ENCODE measurements around the gene KSR1.

The KSR1 gene

DNA sequence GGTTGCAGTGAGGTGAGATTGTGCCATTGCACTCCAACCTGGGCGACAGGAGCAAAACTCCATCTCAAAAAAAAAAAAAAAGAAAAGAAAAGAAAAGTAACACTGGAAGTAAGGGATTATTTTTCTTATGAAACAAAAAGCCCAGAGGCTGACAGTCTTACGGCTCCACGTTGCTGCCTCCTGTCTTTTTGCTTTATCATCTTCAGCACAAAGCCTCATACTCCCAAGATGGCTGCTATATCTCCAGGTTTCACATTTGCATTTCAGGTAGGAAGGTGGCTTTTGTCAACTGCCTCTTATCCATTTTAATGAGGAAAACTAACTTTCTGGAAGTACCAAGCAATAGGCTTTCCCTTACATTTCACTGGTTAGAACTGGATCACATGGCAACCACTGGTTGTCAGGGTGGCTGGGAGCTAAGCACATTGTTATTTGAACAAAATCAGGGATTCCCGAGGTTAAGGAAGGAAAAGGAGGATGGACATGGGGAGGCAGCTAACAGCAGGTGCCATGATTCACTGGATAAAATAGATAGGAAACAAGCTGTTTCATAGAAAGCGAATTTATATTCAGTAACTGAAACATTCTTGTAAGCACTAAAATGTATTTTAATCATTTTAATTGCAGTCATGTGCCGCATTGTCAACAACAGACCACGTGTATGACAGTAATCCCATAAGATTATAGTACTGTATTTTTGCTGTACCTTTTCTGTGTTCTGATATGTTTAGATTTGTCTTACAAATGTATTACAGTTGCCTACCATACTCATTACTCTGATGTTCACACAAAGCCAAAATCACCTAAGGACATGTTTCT is 58.6 kb downstream of the KSR1 start:
- DNase-seq (ENCODE audit: low spot score): no peak

- DNase-seq (ENCODE audit: low spot score): no peak
Measured at GRCh38 chr17:27518048-27518447, 61.8 kb downstream of the KSR1 start.

GRCh38 chr17:27518545-27519521 is 62.6 kb downstream of the KSR1 start:
- no peak for DNase-seq (ENCODE audit: low spot score)

- DNase-seq (ENCODE audit: low spot score): no peak
Measured at GRCh38 chr17:27519550-27519949, 63.3 kb downstream of the KSR1 start.

DNA sequence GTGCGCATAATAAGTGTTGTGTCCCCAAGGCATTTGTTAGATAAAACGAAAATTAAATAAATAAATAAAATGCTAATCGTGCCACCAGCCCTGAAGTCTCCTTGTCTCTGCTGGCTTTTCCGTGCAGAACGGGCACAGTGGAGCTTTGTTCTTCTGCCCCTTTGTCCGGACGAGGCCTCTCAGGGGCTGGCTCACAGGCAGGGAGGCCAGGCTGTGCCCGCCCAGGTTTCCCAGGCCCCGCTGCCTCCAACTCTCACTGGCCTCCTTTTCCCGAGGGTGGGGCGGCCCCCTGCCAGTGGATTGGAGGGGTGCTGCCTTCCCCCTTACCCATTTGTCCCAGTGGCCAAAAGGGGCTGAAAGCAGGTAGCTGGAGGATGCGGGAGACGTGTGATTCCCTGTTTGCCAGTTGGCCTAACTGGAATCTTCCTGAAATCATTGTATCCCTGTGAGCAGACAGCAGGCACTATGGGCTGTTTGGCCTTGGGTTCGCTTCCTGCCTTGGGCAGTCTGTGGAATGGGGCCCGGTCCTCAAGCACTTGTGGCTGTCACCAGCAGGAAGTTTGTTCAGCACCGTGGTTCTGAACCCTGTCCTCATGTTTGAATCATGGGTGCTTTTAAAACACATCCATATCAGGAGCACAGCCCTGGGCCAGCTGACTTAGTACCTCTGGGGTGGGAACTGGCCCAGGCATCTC is 64.4 kb downstream of the KSR1 start:
- DNase-seq (ENCODE audit: low spot score): no peak

GRCh38 chr17:27521281-27522027 is 65.2 kb downstream of the KSR1 start:
- no peak for DNase-seq (ENCODE audit: low spot score)

DNA sequence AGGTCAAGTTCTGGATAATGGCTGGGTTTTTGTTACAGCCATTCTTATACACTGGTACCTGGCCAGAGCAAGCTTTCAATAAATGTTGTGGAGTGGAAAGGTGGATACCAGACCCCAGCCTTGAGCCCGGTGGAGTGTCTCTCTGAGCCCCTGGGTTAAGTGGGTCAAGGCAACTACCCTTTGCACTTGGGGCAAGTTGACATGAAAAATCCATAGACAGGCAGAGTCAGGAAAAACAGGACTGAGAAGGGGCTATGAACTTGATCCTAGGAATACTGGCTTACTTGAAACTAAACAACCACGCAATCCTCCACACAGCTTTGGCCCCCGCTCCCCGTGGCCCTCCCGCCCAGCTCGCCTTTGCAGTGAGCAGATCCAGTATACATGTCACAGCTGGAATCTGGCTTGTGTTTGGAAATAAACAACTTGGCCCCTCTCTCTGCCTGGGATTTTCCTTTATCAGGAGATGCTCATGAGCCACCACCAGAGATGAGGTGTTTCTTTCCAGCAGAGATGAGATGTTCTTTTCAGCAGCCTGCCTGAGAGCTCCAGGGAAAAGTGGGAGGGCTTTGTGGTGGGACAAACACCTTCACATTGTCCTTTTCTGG is 65.9 kb downstream of the KSR1 start:
- no peak for DNase-seq (ENCODE audit: low spot score)

DNA sequence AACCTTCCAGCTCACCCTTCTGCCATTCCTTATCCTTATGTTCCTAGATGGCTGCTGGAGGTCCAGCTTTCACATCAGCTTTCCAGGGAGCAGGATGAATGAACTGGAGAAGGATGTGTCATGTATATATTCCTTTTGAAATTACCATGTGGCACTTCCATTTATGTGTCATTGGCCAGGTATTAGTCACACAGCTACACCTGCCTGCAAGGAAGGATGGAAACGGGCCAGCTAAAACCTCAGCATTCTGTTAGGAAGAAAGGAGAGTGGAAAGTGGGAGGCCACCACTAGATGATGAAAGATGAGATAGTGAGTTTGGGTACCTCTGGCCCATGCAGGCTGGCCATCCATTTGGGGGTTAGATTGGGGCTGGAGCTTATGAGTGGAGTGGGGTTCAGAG is 67.5 kb downstream of the KSR1 start:
- no peak for DNase-seq (ENCODE audit: low spot score)

DNA sequence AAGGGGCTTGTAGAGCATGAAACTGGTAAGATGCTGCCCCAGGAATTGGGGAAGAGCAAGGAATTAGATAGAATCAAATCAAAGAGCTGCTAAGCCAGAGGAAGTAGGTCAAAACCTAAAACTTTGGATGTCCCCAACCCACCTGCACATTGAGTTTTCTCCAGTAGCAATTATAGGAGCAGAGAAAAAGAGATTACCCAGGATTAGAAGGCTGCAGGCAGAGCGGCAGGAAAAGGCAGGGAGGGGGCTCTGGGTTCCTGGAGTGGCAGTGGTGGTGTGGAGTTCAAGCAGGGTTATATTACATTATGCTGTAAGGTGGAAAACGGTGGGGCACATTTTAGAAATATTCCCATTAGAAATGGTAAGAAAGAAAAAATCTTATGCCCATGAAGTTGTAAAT is 68.3 kb downstream of the KSR1 start:
- DNase-seq (ENCODE audit: low spot score): no peak

GRCh38 chr17:27525316-27525715 is 69.1 kb downstream of the KSR1 start:
- no peak for DNase-seq (ENCODE audit: low spot score)

DNA sequence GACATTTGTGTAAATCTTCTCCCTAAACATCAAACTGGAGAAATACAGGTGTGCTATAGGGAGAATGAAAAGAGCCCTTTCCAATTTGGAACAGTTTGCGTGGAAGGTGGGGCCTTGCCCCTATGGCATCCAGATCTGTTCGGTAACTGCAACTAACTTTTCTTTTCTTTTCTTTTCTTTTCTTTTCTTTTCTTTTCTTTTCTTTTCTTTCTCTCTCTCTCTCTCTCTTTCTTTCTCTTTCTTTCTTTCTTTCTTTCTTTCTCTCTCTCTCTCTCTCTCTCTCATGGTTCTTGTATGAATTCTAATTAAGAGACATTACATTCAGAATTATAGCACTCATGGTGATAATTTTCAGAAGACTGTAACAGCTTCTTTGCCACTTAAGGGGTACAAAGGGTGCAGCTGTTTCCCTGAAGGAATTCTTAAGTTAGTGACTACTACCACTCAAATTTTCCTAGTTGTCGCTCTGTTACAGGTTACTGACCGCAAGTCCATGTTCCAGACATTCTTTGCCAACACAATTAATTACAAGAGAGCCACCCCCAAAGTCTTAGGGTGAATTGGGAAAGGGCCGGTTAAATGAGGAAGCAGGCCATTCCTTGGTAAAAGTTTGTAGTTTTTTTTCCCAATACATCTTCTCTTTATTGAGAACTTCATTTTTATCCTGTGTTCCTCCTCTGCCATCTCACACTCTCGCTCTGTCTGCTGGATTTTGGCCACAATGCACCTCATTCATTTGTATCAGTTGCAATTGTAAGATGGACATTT is 69.8 kb downstream of the KSR1 start:
- DNase-seq (ENCODE audit: low spot score): no peak

GRCh38 chr17:27526604-27527002 is 70.4 kb downstream of the KSR1 start:
- no peak for DNase-seq (ENCODE audit: low spot score)

DNA sequence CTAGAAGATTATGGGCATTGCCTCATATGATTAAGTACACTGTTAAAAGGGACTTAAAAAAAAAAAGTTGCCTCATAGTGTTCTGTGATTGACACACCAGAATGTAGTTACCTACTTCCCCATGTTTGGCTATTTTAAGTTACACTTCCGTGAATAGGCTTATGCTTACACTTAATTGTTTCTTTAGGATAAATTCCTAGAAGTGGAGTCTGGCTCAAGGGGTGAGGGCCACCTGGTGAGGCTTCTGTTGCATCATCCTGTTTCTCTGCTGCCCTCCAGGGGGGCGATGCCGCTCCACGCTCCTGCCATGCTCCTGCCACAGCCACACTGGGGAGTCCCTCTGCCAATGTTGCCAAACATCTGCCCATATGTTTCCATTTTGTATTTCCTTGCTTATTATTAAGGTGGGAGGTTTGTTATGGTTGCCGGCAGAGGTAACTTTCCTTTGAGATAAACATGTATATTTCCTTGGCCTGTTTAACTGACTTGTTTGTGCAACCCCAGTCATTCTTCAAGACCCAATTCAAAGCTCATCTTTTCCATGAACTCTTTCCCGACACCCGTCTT is 73.1 kb downstream of the KSR1 start:
- DNase-seq (ENCODE audit: low spot score): no peak

GRCh38 chr17:27530764-27531391 is 74.6 kb downstream of the KSR1 start:
- no peak for DNase-seq (ENCODE audit: low spot score)

- no peak for DNase-seq (ENCODE audit: low spot score)
Measured at GRCh38 chr17:27531469-27531961, 75.3 kb downstream of the KSR1 start.

DNA sequence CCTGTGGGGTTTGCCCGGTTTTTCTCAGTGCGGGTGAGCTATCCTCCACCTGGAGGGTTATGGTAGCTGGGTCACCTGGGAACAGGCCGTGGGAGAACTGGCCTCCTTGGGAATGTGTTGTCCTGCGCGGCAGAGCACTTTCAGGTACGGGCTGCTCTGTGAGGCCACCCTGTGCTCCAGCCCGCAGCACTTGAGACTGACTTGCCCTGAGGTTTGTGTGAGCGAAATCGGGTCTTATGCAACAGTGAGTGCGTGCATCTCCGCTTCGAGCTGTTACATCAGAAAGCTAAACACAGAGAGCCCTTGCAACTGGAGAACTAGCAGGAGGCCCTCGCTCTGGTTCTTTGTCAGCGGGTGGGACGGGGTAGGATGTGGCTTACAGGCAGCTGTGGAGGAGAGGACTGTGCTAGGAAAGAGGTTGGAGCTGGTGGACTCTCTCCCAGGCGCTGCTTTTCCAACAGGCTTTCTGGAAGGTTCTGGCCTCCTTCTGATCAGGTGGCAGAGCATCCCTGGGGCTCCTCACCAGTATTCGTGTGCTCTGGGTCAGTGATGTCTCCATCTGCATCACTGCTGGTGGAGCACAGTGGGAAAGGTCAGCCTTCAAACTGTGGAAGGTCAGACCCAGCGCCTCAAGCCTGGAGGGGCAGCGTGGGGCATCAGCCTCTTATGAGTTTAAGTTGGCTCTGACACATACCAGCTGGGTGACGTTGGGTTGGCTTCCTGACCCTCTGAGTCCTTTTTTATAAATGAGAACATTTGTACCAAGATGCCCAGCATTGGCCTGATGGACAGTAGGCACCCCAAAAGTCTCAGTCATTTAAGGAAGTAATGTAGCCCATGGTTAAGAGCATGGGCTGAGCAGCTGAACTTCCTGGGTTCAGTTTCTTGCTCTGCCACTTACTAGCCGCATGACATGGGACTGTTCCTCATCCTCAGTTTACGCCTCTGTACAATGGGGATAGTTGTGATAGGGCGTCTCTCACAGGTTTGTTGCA is 76.3 kb downstream of the KSR1 start:
- no peak for DNase-seq (ENCODE audit: low spot score)

DNA sequence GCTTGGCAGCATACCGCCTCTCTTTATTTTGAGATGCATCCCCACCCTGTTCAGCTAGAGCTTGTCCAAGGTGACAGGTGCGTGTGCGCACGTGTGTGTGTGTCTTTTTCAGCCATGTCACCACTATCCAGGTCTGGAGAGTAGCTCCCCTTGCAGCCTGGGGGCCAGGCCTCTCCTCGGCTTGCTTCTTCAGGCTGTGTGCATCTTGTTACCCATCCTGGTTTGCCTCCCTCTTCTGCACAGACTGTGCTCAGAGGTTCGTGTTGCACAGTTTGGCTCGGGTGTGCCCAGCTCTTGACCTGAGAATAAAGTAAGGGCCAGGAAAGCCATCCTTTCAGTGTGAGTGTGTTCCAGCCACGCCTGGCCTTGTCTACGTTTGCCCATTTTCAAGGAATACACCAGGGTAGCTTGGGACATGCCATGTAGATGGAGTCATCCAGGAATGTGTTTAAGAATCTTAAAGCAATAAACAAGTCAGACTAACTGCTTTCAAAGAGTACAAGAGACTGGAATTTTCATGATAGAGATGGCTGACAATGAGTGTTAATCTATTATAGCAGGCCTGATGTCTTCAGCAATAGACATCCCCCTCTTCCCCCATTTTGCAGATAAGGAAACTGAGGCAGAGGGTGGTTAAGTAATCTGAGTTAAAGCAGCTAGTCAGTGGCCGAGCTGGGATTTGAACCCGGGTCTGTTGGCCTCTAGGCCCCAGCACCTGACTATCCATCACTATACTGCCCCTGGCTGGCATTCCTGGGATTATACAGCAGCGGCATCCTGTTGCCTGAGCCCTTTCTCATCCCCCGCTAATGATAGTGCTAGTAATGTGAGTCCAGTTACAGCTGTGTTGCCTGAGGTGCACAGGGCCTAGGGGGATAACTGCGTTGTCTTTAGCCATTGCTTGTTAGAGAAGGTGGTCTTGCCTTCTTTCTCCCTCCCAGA is 77.9 kb downstream of the KSR1 start:
- DNase-seq (ENCODE audit: low spot score): no peak

Measured in CD4-positive, alpha-beta T cell treated with Interleukin-15 for 4 hours (primary cell).